Fibroblast of lung (primary cell): Measurements from ENCODE around the gene OXT. TPM values are rescaled to one million over a fixed set of nuclear protein-coding genes. Genes with fewer than 3 reads are reported as not detected.

Source experiments
- DNase-seq, 2 donors: peaks; one replicate each; pipeline versions ENCODE4 v3.0.0 to v3.0.0-alpha.2; 2010; ENCODE audit warnings: low read depth in 2 of 2
- H2AFZ ChIP-seq: 2 replicates; pipeline ENCODE4 v1.5.1; 2012; ENCODE audit warnings: low read length, control low read depth, inconsistent platforms
- H3K27ac ChIP-seq: 2 replicates; pipeline ENCODE4 v1.5.1; 2011; ENCODE audit warnings: low read length, control low read depth; ENCODE audit not compliant: insufficient read depth
- H3K27me3 ChIP-seq: 2 replicates; pipeline ENCODE4 v1.5.1; 2011; ENCODE audit warnings: mild to moderate bottlenecking, low read length; ENCODE audit not compliant: control insufficient read depth, insufficient read depth
- H3K36me3 ChIP-seq: 2 replicates; pipeline ENCODE4 v1.5.1; 2011; ENCODE audit warnings: low read length; ENCODE audit not compliant: control insufficient read depth, insufficient read depth
- H3K4me1 ChIP-seq: 2 replicates; pipeline ENCODE4 v1.5.1; 2011; ENCODE audit warnings: low read length; ENCODE audit not compliant: control insufficient read depth, insufficient read depth; ENCODE audit errors: extremely low read depth
- H3K4me2 ChIP-seq: 2 replicates; pipeline ENCODE4 v1.5.1; 2011; ENCODE audit warnings: low read length, control low read depth; ENCODE audit not compliant: insufficient read depth; ENCODE audit errors: extremely low read depth
- H3K4me3 ChIP-seq, 4 experiments: fragments of 200-600 bp in 1 of 4; sonication (generic) in 1 of 4; replicated peaks in 1 of 4; 2 replicates each; pipeline ENCODE4 v1.5.1; 2011 to 2016; ENCODE audit warnings: low read length in 4 of 4, low read depth in 3 of 4, mild to moderate bottlenecking in 3 of 4, control low read depth in 2 of 4, inconsistent platforms in 1 of 4, mixed read lengths in 1 of 4; ENCODE audit not compliant: insufficient read depth in 1 of 4; ENCODE audit errors: control extremely low read depth in 1 of 4
- H3K79me2 ChIP-seq: 2 replicates; pipeline ENCODE4 v1.5.1; 2012; ENCODE audit warnings: mild to moderate bottlenecking, low read length, inconsistent platforms; ENCODE audit not compliant: control insufficient read depth, insufficient read depth
- H3K9ac ChIP-seq: 2 replicates; pipeline ENCODE4 v1.5.1; 2011; ENCODE audit warnings: mild to moderate bottlenecking, low read length, control low read depth; ENCODE audit not compliant: insufficient read depth
- H3K9me3 ChIP-seq: 2 replicates; pipeline ENCODE4 v1.5.1; 2012; ENCODE audit warnings: low read depth, low read length; ENCODE audit not compliant: control insufficient read depth, insufficient read depth
- H4K20me1 ChIP-seq: 2 replicates; pipeline ENCODE4 v1.5.1; 2011; ENCODE audit warnings: low read length; ENCODE audit not compliant: control insufficient read depth, insufficient read depth; ENCODE audit errors: extremely low read depth
- EZH2 ChIP-seq: IDR thresholded peaks from 2 replicates; pipeline ENCODE4 v1.5.1; 2012; ENCODE audit warnings: low read length, control low read depth, mild to moderate bottlenecking; ENCODE audit errors: missing control alignments
- polyA plus RNA-seq, 2 donors: library from polyadenylated mRNA; depleted of rRNA in 1 of 2; stranded (reverse) in 1 of 2; unstranded in 1 of 2; fragments of >200 nt; gene quantifications; 2 replicates each; pipeline ENCODE4 v1.2.1, GENCODE V29; 2011 to 2012; ENCODE audit warnings: missing spikeins in 1 of 2
- total RNA-seq: library from RNA; depleted of rRNA; stranded (reverse); fragments of >200 nt; gene quantifications from 2 replicates; pipeline ENCODE4 v1.2.1, GENCODE V29; 2014
- TF ChIP-seq, protein P1 (sequence below), 2 donors: IDR thresholded peaks in 1 of 2; conservative IDR thresholded peaks in 1 of 2; 1 replicate in 1 of 2; 2 replicates in 1 of 2; pipeline ENCODE4 v1.5.1; 2011 to 2012; ENCODE audit warnings: low read length in 2 of 2, control low read depth in 1 of 2, inconsistent platforms in 1 of 2, low read depth in 1 of 2, mild to moderate bottlenecking in 1 of 2

OXT gene
- total and polyA plus RNA-seq, 2 donors (not counting 1 experiment from before 2014, with no cell fraction given): not detected

DNA sequence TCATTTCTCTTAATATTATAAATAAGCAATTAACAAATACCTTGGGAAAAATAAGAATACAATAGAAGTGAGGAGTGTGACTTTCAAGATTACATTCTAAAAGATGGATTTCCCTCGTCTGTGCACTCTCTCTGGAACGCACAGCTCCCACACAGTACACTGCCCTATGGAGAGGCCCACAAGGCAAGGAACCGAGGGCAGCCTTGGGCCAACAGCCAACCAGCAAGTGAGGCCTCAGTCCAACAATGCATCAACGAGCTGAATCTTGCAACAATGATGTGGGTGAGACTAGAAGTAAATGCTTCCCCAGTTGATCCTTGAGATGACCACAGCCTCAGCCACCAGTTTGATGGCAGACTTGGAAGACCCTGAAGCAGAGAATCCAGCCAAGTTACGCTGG is 47.6 kb downstream of the OXT start:
- no peaks in the 10 kb centered on the region for H3K9me3 ChIP-seq
- TF ChIP-seq, protein P1, sequence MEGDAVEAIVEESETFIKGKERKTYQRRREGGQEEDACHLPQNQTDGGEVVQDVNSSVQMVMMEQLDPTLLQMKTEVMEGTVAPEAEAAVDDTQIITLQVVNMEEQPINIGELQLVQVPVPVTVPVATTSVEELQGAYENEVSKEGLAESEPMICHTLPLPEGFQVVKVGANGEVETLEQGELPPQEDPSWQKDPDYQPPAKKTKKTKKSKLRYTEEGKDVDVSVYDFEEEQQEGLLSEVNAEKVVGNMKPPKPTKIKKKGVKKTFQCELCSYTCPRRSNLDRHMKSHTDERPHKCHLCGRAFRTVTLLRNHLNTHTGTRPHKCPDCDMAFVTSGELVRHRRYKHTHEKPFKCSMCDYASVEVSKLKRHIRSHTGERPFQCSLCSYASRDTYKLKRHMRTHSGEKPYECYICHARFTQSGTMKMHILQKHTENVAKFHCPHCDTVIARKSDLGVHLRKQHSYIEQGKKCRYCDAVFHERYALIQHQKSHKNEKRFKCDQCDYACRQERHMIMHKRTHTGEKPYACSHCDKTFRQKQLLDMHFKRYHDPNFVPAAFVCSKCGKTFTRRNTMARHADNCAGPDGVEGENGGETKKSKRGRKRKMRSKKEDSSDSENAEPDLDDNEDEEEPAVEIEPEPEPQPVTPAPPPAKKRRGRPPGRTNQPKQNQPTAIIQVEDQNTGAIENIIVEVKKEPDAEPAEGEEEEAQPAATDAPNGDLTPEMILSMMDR (conservative IDR thresholded peaks at IDR 0.05 in 1 of 2, IDR thresholded peaks at IDR 0.05 in 1 of 2; ENCODE audit: low read depth in 1 of 2, low read length in 2 of 2): no peak
- TF ChIP-seq EZH2: no peak
- no peaks in the 10 kb centered on the region for H3K4me1 ChIP-seq
- H4K20me1 ChIP-seq: no peaks in the 10 kb centered on the region
- no peak overlapping the region for H3K9ac ChIP-seq
- H3K79me2 ChIP-seq: no peaks in the 10 kb centered on the region
- peaks cover 10% of the 10 kb centered on the region for H3K36me3 ChIP-seq
- no peak for DNase-seq
- H2AFZ ChIP-seq: no peak overlapping the region
- no peak overlapping the region for H3K27ac ChIP-seq
- no peak overlapping the region for H3K4me3 ChIP-seq
- H3K27me3 ChIP-seq: no peaks in the 10 kb centered on the region
- H3K4me2 ChIP-seq: no peak overlapping the region

DNA sequence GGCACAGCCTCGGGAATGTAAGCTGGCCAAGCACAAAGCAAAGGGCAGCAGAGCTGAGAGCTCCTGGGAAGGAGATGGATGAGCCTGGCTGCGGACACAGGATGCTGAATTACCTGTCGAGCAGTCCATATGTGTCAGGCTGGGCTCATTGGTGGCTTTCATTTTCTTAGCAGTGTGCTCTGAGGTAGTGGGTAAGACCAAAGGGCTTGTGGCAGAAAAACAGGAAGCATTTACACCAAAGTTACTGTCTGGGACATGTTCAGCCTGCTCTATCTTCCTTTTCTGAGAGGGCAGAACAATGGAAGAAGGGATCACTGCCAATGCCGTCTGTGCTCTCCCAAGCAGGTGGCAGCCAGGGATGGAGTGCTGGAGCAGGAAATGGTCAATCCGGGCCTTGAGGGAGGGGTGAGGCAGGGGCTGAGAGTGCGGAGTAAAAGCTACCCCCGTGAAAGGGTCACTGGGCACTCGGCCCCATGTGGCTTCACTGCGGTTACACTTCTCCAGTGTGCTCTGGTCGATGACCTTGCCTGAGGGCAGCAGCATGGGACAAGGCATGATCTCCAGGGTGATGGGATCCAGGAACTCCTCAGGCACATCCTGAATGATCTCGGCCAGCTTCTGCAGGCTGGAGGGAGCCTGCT is 50.0 kb downstream of the OXT start:
- H3K27me3 ChIP-seq: no peaks in the 10 kb centered on the region
- no peaks in the 10 kb centered on the region for H3K4me1 ChIP-seq
- H4K20me1 ChIP-seq: no peaks in the 10 kb centered on the region
- TF ChIP-seq EZH2: no peak
- TF ChIP-seq, protein P1 (conservative IDR thresholded peaks at IDR 0.05 in 1 of 2, IDR thresholded peaks at IDR 0.05 in 1 of 2; ENCODE audit: low read depth in 1 of 2, low read length in 2 of 2): no peak
- H3K9me3 ChIP-seq: no peaks in the 10 kb centered on the region
- no peaks in the 10 kb centered on the region for H3K79me2 ChIP-seq
- H3K27ac ChIP-seq: no peak overlapping the region
- peaks cover 10% of the 10 kb centered on the region for H3K36me3 ChIP-seq
- H3K9ac ChIP-seq: no peak overlapping the region
- H2AFZ ChIP-seq: no peak overlapping the region
- DNase-seq: no peak
- H3K4me2 ChIP-seq: no peak overlapping the region
- no peak overlapping the region for H3K4me3 ChIP-seq

Other genes starting within 250 kb of the OXT start
- 26.4 and 36.0 TPM in 2 replicates for gene PCED1A, start 231.0 kb upstream of the OXT start, total RNA-seq
- gene PCED1A, start 231.0 kb upstream of the OXT start, polyA plus RNA-seq: 10.3 and 16.4 TPM in 2 replicates
- 46.1 and 48.5 TPM in 2 replicates for gene VPS16, start 230.9 kb upstream of the OXT start, total RNA-seq
- 32.2 and 32.9 TPM in 2 replicates for gene VPS16, start 230.9 kb upstream of the OXT start, polyA plus RNA-seq
- 22.3 and 27.9 TPM in 2 replicates for gene PTPRA, start 198.1 kb upstream of the OXT start, total RNA-seq
- gene PTPRA, start 198.1 kb upstream of the OXT start, polyA plus RNA-seq: 106 and 127 TPM in 2 replicates
- gene GNRH2, start 28.0 kb upstream of the OXT start, total RNA-seq: not detected in 2 replicates
- not detected in 2 replicates for gene GNRH2, start 28.0 kb upstream of the OXT start, polyA plus RNA-seq
- 37.0 and 42.6 TPM in 2 replicates for gene MRPS26, start 25.6 kb upstream of the OXT start, total RNA-seq
- 16.1 and 19.2 TPM in 2 replicates for gene MRPS26, start 25.6 kb upstream of the OXT start, polyA plus RNA-seq
- gene AVP, start 13.1 kb downstream of the OXT start, total RNA-seq: not detected in 2 replicates
- gene AVP, start 13.1 kb downstream of the OXT start, polyA plus RNA-seq: not detected in 2 replicates
- 9.6 and 10.8 TPM in 2 replicates for gene FASTKD5, start 88.2 kb downstream of the OXT start, total RNA-seq
- gene FASTKD5, start 88.2 kb downstream of the OXT start, polyA plus RNA-seq: 11.9 and 12.8 TPM in 2 replicates
- gene UBOX5, start 88.2 kb downstream of the OXT start, total RNA-seq: 2.1 and 3.3 TPM in 2 replicates
- 3.6 and 3.9 TPM in 2 replicates for gene UBOX5, start 88.2 kb downstream of the OXT start, polyA plus RNA-seq
- gene LZTS3, start 101.9 kb downstream of the OXT start, total RNA-seq: 3.3 and 6.1 TPM in 2 replicates
- 2.4 and 2.6 TPM in 2 replicates for gene LZTS3, start 101.9 kb downstream of the OXT start, polyA plus RNA-seq
- 32.9 and 35.5 TPM in 2 replicates for gene DDRGK1, start 133.1 kb downstream of the OXT start, total RNA-seq
- gene DDRGK1, start 133.1 kb downstream of the OXT start, polyA plus RNA-seq: 37.5 and 42.4 TPM in 2 replicates
- gene ITPA, start 137.9 kb downstream of the OXT start, total RNA-seq: 15.9 and 21.3 TPM in 2 replicates
- 32.2 and 37.8 TPM in 2 replicates for gene ITPA, start 137.9 kb downstream of the OXT start, polyA plus RNA-seq
- gene SLC4A11, start 167.6 kb downstream of the OXT start, total RNA-seq: 0.51 and 1.7 TPM in 2 replicates
- 0.56 and 1.1 TPM in 2 replicates for gene SLC4A11, start 167.6 kb downstream of the OXT start, polyA plus RNA-seq